ENCODE measurements around the gene ST8SIA6.

The ST8SIA6 gene

GRCh38 chr10:17276756-17277424, 177.5 kb downstream of the ST8SIA6 start:
- DNase-seq (ENCODE audit: insufficient read length, low spot score) (no peak), FAIRE-seq (no peak)

- DNase-seq (ENCODE audit: insufficient read length, low spot score) (no peak), FAIRE-seq (no peak)
Measured at GRCh38 chr10:17273403-17273802, 181.0 kb downstream of the ST8SIA6 start.

- no peak for DNase-seq (ENCODE audit: insufficient read length, low spot score)
- FAIRE-seq: no peak
Measured at GRCh38 chr10:17272648-17273047, 181.7 kb downstream of the ST8SIA6 start.

Data from GM19239 (cell line).